Measurements from ENCODE around the gene PDIA5. TPM values are rescaled to one million over a fixed set of nuclear protein-coding genes. Genes with fewer than 3 reads are reported as not detected.

PDIA5 gene
- total RNA-seq, 2 donors from 2014 or later = 36.5 to 40.1 TPM

DNA sequence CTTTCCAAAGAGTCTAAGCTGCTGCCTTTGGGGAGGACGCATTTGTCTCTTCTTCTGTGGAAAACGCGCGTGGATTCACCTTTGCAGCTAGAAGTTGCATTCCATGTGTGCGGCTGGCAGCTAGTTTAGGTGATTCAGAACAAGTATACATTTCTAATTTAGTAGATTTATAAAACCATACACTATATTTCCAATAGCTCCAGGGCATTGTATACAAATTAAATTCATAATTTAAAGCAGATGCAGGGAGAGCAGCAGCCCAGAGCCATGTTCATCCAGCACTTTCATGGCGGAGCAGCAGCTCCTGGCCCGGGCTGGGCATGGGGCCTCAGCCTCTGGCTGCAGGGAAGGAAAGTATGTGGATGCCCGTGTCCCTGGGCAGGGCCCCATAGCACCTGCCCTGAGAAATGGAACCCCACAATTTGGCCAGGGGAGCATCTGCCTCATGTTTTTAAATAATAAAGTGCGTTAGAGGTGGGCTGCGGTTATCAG lies 92.1 kb downstream of the PDIA5 start:
- H3K9ac ChIP-seq (ENCODE audit: low read depth in 2 of 2, low read length in 2 of 2) = no peak overlapping the region
- no peak for TF ChIP-seq CTCF (IDR thresholded peaks at IDR 0.05)
- H3K27me3 ChIP-seq = no peaks in the 10 kb centered on the region
- H3K27ac ChIP-seq = no peak overlapping the region
- intact Hi-C loops (cut with DNase I) = no loop called here
- H3K4me1 ChIP-seq = no peaks in the 10 kb centered on the region
- no peaks in the 10 kb centered on the region for H3K36me3 ChIP-seq
- no peaks in the 10 kb centered on the region for H3K9me3 ChIP-seq
- H3K4me3 ChIP-seq = no peak overlapping the region
- no peak for DNase-seq

GRCh38 chr3:123159926-123160635 lies 93.3 kb downstream of the PDIA5 start:
- Histone ChIP-seq H3K27me3 (no peaks in the 10 kb centered on the region), H3K4me1 (no peaks in the 10 kb centered on the region), H3K36me3 (no peaks in the 10 kb centered on the region), H3K4me3 (no peak overlapping the region), H3K9ac (ENCODE audit: low read depth in 2 of 2, low read length in 2 of 2) (no peak overlapping the region), H3K27ac (no peak overlapping the region), H3K9me3 (no peaks in the 10 kb centered on the region)
- DNase-seq = no peak
- intact Hi-C loops (cut with DNase I) = no loop called here
- no peak for TF ChIP-seq CTCF (IDR thresholded peaks at IDR 0.05)

DNA sequence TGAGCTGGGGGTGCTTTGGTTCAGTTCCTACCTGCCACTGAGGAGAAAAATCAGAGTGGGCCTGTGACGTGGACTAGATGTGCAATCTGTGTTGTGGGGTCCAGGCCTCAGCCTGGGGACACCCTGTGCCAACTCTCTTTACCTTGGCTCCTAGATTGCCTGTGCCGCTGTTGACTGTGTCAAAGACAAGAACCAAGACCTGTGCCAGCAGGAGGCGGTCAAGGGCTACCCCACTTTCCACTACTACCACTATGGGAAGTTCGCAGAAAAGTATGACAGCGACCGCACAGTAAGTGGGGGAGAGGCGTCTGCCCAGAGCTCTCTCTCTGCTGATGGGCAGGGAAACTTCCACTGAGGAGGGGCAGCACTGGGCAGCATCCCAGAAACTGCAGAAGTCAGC lies 94.3 kb downstream of the PDIA5 start:
- TF ChIP-seq CTCF (IDR thresholded peaks at IDR 0.05) = no peak
- no peak overlapping the region for H3K27ac ChIP-seq
- DNase-seq = no peak
- H3K4me1 ChIP-seq = no peaks in the 10 kb centered on the region
- no peaks in the 10 kb centered on the region for H3K27me3 ChIP-seq
- H3K9ac ChIP-seq (ENCODE audit: low read depth in 2 of 2, low read length in 2 of 2) = no peak overlapping the region
- intact Hi-C loops (cut with DNase I) = no loop called here
- H3K9me3 ChIP-seq = no peaks in the 10 kb centered on the region
- no peaks in the 10 kb centered on the region for H3K36me3 ChIP-seq
- H3K4me3 ChIP-seq = no peak overlapping the region

DNA sequence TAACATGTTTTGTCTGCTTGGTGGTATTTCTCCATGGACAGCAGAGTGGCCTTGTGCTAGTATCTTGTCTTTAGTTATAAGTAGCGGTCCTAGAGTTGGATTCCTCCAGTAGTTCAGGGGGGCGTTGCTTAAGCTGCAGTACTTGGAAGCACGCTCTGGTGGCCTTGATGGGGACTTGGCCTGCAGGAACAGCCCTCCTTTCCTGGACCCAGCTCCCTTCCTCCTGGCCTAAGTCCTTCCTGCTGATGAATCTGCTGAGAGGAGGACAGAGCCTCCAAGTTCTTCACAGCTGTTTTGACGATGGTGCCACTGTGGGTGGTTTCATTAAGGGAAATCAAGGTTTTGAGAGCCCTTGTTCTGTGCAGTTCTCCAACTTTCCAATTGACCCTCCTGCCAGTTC lies 96.3 kb downstream of the PDIA5 start:
- no peak for DNase-seq
- H3K9me3 ChIP-seq = no peaks in the 10 kb centered on the region

DNA sequence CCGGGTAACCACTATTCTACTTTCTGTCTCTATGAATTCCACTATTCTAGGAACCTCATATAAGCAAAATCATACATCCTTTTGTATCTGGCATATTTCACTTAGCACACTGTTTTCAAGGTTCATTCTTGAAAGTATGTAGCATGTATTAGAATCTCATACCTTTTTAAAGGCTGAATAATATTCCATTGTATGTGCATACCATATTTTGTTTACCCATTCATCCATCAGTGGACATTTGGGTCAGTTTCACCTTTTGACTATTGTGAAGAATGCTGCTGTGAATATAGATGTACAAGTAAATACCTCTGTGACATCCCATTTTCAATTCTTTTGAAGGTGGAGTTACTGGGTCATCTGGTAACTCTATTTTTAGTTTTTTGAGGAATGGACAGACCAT lies 98.3 kb downstream of the PDIA5 start:
- no peaks in the 10 kb centered on the region for H3K9me3 ChIP-seq
- intact Hi-C loops (cut with DNase I) = no loop called here
- TF ChIP-seq CTCF (IDR thresholded peaks at IDR 0.05) = no peak
- H3K4me3 ChIP-seq = no peak overlapping the region
- no peaks in the 10 kb centered on the region for H3K4me1 ChIP-seq
- no peak overlapping the region for H3K9ac ChIP-seq (ENCODE audit: low read depth in 2 of 2, low read length in 2 of 2)
- no peaks in the 10 kb centered on the region for H3K27me3 ChIP-seq
- no peaks in the 10 kb centered on the region for H3K36me3 ChIP-seq
- no peak for DNase-seq
- no peak overlapping the region for H3K27ac ChIP-seq

More for the DNA sequence above, 96.3 kb downstream of the PDIA5 start:
- Histone ChIP-seq H3K4me1 (no peaks in the 10 kb centered on the region), H3K9ac (ENCODE audit: low read depth in 2 of 2, low read length in 2 of 2) (no peak overlapping the region), H3K27me3 (no peaks in the 10 kb centered on the region), H3K36me3 (no peaks in the 10 kb centered on the region), H3K27ac (no peak overlapping the region), H3K4me3 (no peak overlapping the region)
- intact Hi-C loops (cut with DNase I) = no loop called here
- no peak for TF ChIP-seq CTCF (IDR thresholded peaks at IDR 0.05)

Measured in colonic mucosa (tissue), 4 donors.